Skin of body (tissue), 2 donors: ENCODE data around the gene NCAPH2. TPM values are rescaled to one million over a fixed set of nuclear protein-coding genes. Genes with fewer than 3 reads are reported as not detected.

Experiments used
- DNase-seq: peaks from one replicate; lab custom pipeline; 2025; lab: John Stamatoyannopoulos, UW
- total RNA-seq: library from RNA; depleted of rRNA; stranded (reverse); fragments of >200 nt; gene quantifications from one replicate; pipeline ENCODE4 v1.2.3, GENCODE V29; 2014

NCAPH2 gene
- total RNA-seq, 1 donor from 2014 or later, result 29.7 TPM

DNA sequence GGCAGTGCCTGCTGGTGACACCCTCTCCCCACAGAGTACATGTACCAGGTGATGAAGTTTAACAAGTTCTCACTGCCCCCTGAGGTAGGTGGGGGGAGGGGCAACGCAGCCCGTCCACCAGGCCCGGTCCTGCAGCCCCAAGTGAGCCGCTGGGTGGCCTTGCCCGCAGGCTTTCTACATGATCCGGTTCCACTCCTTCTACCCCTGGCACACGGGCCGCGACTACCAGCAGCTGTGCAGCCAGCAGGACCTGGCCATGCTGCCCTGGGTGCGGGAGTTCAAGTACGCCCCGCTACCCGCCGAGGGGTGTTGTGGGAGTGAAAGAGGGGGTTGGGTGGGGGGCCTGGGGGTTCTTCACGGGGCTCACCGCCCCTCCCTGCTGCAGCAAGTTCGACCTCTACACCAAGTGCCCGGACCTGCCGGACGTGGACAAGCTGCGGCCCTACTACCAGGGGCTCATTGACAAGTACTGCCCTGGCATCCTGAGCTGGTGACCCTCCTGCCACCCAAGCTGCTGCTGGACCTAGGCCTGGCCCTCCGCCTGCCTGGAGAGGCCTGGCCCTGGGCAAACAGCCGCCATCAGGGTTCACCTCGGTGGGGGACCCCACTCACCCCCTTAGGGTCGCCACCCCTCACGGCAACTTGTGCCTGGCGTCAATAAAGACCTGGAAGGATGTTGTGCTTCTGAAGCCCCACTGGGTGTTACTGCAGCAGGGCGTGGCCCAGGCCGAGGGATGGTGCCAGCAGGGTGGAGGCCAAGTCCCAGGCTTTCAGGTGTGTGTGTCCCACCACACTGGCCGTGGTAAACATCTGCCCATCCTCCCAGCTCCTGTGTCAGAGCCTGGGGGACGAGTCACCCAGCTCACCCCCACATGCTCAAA lies 18.4 kb upstream of the NCAPH2 start:
- no peak for DNase-seq

DNA sequence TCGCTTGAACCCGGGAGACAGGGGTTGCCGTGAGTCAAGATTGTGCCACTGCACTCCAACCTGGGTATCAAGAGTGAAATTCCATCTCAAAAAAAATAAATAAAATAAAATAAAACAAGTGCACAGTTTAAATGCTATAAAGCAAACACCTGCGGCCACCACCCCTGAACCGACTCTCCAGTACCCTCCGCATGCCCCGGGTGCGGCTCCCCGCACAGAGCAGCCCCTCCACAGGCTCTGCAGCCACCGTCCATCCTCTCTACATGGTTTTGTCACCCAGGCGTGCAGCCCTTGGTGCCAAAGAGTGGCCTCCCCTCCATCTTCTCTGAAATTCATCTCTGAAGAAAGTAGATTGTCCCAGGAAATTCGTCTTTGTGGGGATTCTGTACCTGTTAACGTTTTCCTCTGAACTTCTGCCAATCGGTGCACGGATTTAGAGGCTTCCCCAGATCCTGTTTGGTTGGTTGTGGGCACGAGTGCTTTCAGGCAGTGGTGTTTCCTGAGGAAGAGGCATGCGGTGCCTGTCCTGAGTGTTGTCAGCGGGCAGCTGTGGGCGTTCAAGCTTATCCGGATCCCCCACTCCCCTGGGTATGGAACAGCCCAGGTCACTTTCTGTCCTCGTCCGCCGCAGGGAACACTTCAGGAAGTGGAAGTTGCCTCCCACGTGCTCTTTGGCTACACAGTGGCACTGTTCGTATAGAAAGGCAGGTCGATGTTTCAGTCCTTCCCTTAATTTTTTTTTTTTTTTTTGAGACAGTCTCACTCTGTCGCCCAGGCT lies 17.3 kb upstream of the NCAPH2 start:
- no peak for DNase-seq

- no peak for DNase-seq
These were observed 10.9 kb upstream of the NCAPH2 start for GRCh38 chr22:50497093-50497492.

DNA sequence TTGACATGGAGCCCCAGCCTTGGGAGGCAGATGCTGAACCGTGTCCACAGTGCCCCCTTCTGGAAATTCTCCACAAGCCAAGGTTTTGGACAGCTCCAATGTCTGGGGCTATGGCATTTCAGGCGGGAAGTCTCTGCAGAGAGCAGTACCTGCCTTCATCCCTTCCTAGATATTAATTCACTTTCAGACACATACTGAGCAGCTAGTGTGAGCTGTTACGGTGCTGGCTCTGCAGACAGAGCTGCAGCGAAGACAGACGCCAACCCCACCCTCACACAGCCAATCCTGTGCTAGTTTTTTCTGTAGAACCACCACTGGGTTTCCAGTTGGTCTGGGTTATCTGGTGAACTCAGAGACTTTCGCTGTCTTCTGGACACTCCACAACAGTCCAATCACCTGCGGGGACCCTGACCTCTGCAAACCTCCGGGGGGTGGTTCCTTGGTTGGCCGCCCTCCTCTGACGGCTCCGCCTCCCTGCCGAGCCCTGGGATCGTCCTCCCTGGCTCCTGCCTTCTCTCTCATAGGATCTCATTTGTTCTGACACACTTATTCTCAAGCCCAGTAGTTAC lies 9.6 kb upstream of the NCAPH2 start:
- no peak for DNase-seq

- no peak for DNase-seq
These were observed 7.6 kb upstream of the NCAPH2 start for GRCh38 chr22:50500452-50500851.

- no peak for DNase-seq
These were observed 5.9 kb upstream of the NCAPH2 start for GRCh38 chr22:50502096-50502495.

DNA sequence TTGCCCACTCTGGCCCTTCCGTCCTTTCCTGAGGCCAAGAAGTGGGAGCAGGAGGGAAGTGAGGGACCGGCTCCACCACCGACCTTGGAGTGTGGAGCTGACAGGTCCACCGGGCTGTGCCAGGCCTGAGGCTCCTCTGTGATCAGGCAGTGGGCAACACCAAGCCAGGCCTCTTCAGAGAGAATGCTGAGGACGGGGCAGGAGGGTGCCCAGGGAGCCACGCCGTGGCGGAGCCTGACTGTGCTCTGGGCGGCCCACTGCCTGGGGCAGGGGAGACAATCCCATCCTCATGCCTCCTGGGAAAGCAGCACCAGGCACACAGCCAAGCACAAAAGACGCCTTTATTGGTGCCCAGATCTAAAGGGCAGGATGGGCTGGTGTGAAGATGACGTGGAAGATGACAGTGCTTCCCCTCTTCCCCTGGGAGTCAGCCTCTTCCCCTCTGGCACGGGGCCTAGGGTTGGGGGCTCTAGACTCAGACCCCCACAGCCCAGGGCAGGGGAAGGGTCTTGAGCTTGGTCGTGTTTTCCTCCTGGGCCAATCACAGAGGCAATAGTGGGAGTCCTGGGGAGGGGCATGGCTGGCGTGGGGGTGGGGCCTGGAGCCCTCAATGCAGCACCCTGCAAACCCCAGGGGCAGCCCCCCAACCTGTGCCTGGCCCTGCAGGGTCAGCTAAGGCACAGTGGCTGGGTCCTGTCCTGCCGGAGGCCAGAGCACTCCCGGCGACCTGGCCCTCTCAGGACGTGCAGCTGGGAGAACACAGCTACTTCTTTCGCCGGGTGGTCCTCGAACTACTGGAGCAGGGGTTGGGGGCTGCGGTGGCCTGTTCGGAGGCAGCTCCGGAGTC lies 5.2 kb upstream of the NCAPH2 start:
- DNase-seq, result no peak

GRCh38 chr22:50503475-50504145 lies 4.4 kb upstream of the NCAPH2 start:
- no peak for DNase-seq

- no peak for DNase-seq
These were observed 3.4 kb upstream of the NCAPH2 start for GRCh38 chr22:50504369-50505211.

- no peak for DNase-seq
These were observed 2.7 kb upstream of the NCAPH2 start for GRCh38 chr22:50505276-50505775.

GRCh38 chr22:50505776-50506610 lies 2.0 kb upstream of the NCAPH2 start:
- DNase-seq, result no peak

GRCh38 chr22:50506611-50507420 lies 1.2 kb upstream of the NCAPH2 start:
- DNase-seq, result peak; percentile 43

DNA sequence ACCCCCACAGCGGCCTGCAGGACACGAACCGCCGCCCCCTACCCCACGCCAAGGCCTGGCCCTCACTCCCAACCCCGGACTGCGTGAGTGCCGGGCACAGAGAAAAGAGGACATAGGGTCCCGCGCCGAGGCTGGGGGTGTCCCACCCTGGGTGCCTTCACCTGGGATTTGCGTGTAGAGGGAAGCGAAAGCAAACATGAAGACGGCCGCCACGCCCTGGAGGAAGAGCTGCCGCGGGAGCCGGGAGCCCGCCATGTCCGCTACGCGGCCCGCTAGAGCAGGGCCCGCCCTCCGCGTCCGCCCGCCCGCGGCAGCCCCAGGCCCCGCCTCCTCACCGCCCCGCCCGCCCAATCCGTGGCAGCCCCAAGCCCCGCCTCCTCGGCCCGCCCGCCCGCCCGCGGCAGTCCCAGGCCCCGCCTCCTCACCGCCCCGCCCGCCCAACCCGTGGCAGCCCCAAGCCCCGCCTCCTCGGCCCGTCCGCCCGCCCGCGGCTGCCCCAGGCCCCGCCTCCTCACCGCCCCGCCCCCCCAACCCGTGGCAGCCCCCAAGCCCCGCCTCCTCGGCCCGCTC lies 518 bp upstream of the NCAPH2 start, which contains the start of gene LMF2:
LMF2 (minus strand) TSS at position 282 of the 570 bp plus-strand sequence; CDS start at position 255, 27 bp downstream.
- DNase-seq, result no peak

DNA sequence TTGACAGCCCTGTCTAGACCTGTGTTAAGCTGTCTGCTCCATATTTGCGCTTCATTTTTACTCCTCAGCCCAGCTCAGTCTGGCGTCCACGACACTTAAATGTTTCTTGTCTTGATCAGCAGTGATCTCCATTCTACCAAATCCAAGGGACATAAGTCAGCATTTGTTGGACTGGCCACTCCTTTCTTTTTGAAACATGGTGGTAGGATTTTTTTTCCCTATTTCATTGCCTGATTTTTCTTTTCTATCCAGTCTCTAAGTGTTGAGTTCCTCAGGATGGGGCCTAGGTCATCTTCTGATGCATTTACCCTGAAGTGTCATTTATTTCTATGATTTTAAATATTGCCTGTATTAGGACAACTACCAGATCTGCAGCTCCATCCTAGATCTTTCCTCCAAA lies 873 bp downstream of the NCAPH2 start:
- DNase-seq, result no peak

- DNase-seq, result no peak
These were observed 5.2 kb downstream of the NCAPH2 start for GRCh38 chr22:50513175-50513574.

- DNase-seq, result no peak
These were observed 8.0 kb downstream of the NCAPH2 start for GRCh38 chr22:50516068-50516467.

DNA sequence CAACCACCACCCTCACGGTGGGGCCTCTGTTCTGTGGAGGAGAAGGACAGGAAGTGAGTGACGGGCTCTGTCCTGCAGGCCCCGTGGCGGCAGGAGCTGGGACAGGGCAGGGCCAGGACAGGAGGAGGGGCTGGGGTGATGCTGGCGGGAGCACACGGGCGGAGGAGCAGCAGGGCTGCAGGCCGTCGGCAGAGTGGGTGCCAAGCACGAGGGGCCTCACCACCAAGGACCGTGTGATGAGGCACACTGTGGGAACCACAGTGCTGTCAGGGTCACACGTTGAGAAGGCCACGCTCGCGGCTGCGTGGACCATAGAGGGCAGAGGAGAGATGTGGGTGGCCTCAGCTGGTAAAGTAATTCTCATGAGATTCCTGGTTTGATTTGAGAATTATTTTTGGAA lies 8.9 kb downstream of the NCAPH2 start:
- DNase-seq, result no peak
